ENCODE results near the gene HS3ST5. TPM values are rescaled to one million over a fixed set of nuclear protein-coding genes. Genes with fewer than 3 reads are reported as not detected.
"Not testable (repeated sequence)": the region's sequence is repeated elsewhere in the genome, so short reads cannot be mapped to it uniquely, and the experiment has no call there.

HS3ST5 gene
- polyA plus RNA-seq, 3 donors = 0.83 to 1.0 (median 0.98) TPM

- no peak for DNase-seq (ENCODE audit: low read depth in 3 of 3, low spot score in 2 of 3)
Observed at GRCh38 chr6:114342086-114342825, 567 bp downstream of the HS3ST5 start.

- DNase-seq (ENCODE audit: low read depth in 3 of 3, low spot score in 2 of 3) = no peak
Observed at GRCh38 chr6:114339706-114340105, 3.1 kb downstream of the HS3ST5 start.

GRCh38 chr6:114334237-114334636 lies 8.6 kb downstream of the HS3ST5 start:
- no peak for DNase-seq (ENCODE audit: low read depth in 3 of 3, low spot score in 2 of 3)

- DNase-seq (ENCODE audit: low read depth in 3 of 3, low spot score in 2 of 3) = no peak
Observed at GRCh38 chr6:114327074-114327473, 15.7 kb downstream of the HS3ST5 start.

- DNase-seq (ENCODE audit: low read depth in 3 of 3, low spot score in 2 of 3) = no peak
Observed at GRCh38 chr6:114323784-114324183, 19.0 kb downstream of the HS3ST5 start.

GRCh38 chr6:114319749-114320148 lies 23.1 kb downstream of the HS3ST5 start:
- no peak for DNase-seq (ENCODE audit: low read depth in 3 of 3, low spot score in 2 of 3)

GRCh38 chr6:114315831-114316595 lies 26.8 kb downstream of the HS3ST5 start:
- peak in 1 of 3 donors; percentile 18 for DNase-seq (ENCODE audit: low read depth in 3 of 3, low spot score in 2 of 3)

- not testable (repeated sequence) for DNase-seq (ENCODE audit: low read depth in 3 of 3, low spot score in 2 of 3)
Observed at GRCh38 chr6:114313816-114314215, 29.0 kb downstream of the HS3ST5 start.

GRCh38 chr6:114312931-114313330 lies 29.9 kb downstream of the HS3ST5 start:
- DNase-seq (ENCODE audit: low read depth in 3 of 3, low spot score in 2 of 3) = no peak

- no peak for DNase-seq (ENCODE audit: low read depth in 3 of 3, low spot score in 2 of 3)
Observed at GRCh38 chr6:114310053-114310452, 32.8 kb downstream of the HS3ST5 start.

GRCh38 chr6:114304304-114304887 lies 38.4 kb downstream of the HS3ST5 start:
- no peak for DNase-seq (ENCODE audit: low read depth in 3 of 3, low spot score in 2 of 3)

- DNase-seq (ENCODE audit: low read depth in 3 of 3, low spot score in 2 of 3) = no peak
Observed at GRCh38 chr6:114301596-114302219, 41.1 kb downstream of the HS3ST5 start.

- no peak for DNase-seq (ENCODE audit: low read depth in 3 of 3, low spot score in 2 of 3)
Observed at GRCh38 chr6:114297135-114297534, 45.7 kb downstream of the HS3ST5 start.

- no peak for DNase-seq (ENCODE audit: low read depth in 3 of 3, low spot score in 2 of 3)
Observed at GRCh38 chr6:114292431-114292830, 50.4 kb downstream of the HS3ST5 start.

GRCh38 chr6:114291428-114291827 lies 51.4 kb downstream of the HS3ST5 start:
- no peak for DNase-seq (ENCODE audit: low read depth in 3 of 3, low spot score in 2 of 3)

- DNase-seq (ENCODE audit: low read depth in 3 of 3, low spot score in 2 of 3) = no peak
Observed at GRCh38 chr6:114290864-114291263, 52.0 kb downstream of the HS3ST5 start.

GRCh38 chr6:114288701-114289495 lies 53.9 kb downstream of the HS3ST5 start:
- no peak for DNase-seq (ENCODE audit: low read depth in 3 of 3, low spot score in 2 of 3)

GRCh38 chr6:114287461-114287860 lies 55.4 kb downstream of the HS3ST5 start:
- DNase-seq (ENCODE audit: low read depth in 3 of 3, low spot score in 2 of 3) = no peak

- no peak for DNase-seq (ENCODE audit: low read depth in 3 of 3, low spot score in 2 of 3)
Observed at GRCh38 chr6:114286211-114286610, 56.6 kb downstream of the HS3ST5 start.

- DNase-seq (ENCODE audit: low read depth in 3 of 3, low spot score in 2 of 3) = no peak
Observed at GRCh38 chr6:114284281-114284680, 58.5 kb downstream of the HS3ST5 start.
